Activated T-helper 1 cell treated with Interleukin-2 at 50 U/mL for 16 hours (primary cell): ENCODE data around the gene ADIG.

Source experiments
- DNase-seq: peaks from one replicate; pipeline ENCODE4 v3.0.0-alpha.2; 2020; ENCODE audit warnings: low read depth

The ADIG gene

DNA sequence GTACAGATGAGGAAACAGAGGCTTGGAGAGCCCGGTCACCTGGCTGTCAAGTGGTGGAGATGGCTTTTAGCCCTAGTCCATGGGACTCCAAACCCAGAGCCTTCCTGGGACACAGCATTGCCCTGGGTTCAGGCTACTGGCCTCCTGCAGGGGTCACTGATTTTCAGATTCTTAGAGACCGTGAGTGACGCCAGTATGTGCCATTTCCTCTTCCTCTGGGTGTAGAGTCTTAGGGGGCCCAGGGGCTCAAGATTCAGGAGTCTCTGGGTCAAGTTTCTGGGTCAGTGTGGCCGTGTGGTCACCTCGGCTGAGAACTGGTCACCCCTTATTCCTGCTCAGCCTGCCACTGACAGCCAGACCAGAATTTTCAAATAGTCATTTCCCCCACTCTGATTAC, 21.2 kb downstream of the ADIG start:
- DNase-seq, result no peak

DNA sequence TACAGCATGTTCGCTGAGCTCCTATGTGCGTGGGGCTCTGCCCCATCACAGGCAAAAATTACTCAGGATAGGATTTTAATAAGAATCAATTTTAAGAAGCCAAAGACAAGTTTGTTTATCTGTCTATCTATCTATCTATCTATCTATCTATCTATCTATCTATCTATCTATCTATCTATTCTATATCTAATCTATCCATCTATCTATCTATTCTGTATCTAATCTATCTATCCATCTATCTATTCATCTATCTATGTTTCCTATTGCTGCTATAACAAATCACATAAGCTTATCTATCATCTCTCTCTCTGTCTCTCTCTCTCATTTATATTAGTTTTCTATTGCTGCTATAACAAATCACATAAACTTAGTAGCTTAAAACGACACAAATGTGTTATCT, 22.3 kb downstream of the ADIG start:
- DNase-seq, result no peak

DNA sequence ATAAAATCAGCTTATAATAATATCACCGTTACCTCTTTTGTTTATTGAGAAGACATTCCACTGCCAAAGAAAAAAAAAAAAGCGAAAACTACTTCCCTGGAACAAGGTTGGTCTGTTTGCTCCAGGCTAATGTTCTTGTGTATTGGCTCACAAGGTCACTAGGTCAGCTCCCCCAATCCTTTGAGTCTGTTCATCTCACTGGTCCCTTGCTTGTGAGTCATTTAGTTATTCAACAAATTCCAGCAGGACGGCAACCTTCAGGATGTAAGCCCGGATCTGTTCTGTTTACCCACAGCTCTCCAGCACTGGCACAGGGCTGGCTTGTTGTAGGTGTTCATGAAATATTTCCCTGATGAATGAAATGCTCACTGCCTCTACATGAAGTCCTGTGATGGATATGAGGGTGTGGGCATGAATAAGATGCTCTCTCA, 23.9 kb downstream of the ADIG start:
- DNase-seq, result no peak

DNA sequence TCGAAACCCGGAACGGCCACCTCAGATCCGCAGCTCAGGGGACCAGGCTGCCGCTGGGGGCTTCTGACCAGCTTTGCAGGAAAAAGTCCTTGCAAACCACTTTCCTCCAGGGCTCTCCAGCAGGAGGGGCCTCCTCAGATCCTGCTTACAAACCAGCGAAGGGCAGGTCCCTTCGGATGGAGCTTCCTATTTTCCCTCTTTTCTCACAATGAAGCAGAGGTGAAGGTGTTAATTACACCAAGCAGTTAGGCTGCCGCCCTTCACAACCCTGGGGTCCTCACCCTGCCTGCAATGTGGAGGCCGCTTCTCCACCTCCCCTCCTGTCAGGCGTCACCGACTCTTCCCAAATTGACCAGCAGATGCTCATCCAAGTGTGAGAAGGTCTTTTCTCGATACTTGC, 26.4 kb downstream of the ADIG start:
- DNase-seq, result no peak

DNA sequence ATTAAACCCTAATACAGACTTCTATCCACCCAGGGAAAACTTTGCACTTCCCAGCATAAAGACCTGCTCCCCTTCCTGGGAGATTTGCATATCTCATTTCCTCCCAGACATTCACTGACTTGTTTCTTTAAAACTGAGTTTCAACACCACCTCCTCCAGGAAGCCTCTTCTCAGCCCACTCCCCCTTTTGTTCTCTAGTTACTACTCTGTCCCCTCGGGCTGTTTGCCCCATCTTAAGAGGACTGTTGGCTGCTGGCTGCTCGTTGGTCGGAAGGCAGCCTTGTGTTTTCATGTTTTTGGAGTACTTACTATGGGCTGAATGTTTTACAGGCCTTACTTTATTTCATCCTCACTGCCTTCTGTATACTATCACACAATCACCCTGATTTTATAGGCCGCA, 27.2 kb downstream of the ADIG start:
- DNase-seq, result no peak

DNA sequence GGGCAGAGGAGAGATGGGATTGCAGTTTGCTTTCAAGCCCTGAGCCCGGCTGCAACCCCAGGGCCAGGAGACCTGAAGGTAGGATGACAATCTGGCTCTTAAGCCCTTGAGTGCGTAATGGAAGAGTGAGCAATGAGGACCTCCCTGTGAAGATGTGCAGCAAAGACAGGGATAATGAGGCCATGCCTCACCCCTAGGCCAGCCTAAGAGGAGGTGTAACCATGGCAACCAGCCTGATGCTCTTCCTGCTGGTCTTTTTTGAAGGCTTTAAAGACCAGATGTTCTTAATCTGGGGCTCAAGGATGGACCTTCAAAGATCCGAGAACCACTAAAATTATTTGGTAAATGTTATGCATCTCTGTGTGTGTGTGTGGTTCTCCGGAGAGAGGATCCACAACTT, 28.8 kb downstream of the ADIG start:
- DNase-seq, result no peak

DNA sequence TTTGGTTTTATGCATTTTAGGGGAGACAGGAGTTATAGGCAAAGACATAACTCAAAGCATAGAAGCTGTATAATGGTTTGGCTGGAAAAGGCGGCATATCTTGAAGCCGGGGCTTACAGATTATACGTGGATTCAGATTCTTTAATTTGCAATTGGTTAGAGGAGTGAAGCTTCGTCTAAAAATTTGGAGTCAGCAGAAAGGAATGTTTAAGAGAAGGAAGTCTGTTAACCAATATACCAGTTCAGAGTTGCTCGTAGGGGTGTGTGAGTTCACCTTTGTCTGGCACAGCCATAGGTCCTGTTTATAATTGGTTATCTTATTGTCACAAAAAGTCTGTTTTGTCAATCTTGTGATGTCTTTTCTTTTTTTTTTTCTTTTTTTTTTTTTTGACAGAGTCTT, 29.5 kb downstream of the ADIG start:
- DNase-seq, result no peak

DNA sequence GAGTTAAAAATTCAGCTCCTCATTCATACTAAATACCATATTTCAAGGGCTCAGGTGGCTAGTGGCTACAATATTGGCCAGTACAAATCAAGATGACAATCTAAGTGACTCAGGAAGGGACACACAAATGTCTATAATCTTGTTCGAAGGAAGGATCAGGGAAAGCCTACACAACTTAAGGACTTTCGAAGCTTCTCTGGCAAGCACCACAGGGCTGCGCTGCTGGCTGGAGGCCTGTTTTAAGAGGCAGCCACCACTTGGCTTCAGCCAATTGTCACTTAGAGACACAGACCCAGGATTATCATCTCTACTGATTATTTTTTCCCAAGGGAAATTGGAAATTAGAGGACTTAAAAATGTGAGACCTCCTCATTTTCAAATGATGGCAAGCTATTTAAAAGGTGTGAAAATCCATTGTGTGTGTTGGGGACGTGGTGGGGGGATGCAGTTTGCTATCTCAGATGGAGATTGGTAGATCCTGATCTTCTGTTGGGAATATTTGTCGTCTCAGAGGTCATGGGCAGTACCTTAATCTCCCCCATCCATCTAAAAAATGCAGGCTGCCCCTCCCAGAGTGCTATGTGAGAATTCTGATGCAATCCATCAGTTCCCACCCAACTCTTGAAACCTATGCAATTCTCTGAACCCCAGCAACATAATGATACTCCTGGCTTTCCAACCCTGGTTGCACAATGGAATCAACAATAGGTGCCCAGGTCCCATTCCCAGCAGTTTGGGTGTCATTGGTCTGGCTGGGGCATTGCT, 31.9 kb downstream of the ADIG start:
- no peak for DNase-seq

DNA sequence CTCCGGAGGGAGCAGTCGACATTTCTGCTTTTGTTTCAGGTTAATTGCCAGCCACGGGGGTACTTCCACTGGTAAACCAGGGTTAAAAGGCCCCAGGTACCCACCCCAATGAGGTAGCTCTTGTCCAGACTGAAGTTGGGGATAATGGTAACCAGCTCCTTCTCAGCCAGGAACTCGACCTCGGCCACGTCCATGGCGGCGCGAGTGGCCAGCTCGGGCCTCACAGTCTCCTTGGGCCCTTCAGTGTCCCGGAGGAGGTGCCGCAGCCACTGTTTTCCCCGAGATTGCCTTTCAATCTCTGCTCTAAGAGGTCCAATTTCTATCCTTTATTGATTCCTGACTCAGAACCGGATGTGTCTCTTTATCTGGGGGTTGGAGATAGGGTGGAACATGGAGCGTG, 34.3 kb downstream of the ADIG start:
- no peak for DNase-seq

DNA sequence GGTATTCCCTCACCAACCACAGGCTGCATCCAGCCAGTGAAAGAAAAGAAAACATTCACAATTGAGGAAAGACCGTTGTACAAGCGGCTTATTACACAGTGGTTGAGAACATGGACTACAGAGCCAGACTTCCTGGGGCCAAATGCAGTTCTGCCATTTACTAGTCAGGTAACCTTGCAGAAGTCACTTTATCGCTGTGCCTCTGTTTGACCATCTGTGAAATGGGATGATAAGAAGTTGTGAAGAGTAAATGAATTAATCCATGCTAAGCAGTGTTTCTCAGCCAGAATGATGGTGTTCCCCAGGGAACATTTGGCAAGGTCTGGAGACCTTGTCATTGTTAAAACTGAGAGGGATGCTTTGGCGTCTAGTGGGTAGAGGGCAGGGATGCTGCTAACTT, 35.5 kb downstream of the ADIG start:
- DNase-seq, result no peak

DNA sequence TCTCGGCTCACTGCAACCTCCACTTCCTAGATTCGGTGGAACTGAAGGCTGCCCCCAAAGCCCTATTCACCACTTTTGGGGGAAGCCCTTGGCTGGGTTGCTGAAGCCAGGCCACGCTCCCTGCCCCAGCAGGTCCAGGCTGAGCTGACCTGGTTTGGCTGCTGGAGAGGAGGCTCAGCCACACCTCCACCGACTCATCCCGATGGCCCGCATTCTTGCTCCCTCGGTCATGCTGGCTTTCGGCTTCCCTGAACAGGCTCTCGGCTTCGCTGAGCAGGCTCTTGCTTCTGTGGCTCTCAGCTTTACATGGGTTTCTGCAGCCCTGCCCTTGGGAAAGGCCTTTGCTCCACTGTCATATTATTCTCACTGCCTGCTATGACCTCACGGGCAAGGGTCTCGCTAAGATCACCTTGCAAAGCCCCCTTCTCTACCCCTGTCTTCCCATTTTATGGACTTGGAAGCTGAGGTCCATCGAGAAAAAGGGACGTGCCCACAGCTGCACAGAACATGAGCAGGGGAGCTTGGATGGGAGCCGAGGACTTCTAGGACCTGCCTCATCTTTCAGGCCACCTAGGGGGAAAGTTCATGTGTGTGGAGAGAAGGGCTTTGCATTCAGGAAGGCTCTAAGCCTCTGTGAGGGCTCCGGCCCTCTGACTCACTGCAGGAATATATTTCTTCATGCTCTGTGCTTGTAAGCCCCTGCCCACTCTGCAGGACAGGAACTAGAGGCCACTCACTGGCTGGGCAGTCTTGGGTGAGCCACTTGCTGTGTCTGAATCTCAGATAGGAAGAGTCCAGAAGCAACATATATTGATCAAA, 36.2 kb downstream of the ADIG start:
- DNase-seq, result no peak

DNA sequence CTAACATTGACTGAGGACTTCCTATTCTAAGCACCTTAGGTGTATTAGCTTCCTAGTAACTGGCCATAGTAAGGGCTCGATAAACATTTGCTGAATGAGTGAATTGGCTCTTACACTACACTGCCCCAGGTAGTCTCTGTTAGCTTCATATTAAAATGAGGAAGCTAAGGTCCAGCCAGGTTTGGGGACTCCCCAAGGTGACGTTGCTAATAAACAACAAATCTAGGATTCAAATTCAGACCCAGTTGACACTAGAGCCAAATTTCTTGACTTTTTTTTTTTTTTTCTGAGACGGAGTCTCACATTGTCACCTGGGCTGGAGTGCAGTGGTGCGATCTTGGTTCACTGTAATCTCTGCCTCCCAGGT, 36.8 kb downstream of the ADIG start:
- DNase-seq, result no peak

DNA sequence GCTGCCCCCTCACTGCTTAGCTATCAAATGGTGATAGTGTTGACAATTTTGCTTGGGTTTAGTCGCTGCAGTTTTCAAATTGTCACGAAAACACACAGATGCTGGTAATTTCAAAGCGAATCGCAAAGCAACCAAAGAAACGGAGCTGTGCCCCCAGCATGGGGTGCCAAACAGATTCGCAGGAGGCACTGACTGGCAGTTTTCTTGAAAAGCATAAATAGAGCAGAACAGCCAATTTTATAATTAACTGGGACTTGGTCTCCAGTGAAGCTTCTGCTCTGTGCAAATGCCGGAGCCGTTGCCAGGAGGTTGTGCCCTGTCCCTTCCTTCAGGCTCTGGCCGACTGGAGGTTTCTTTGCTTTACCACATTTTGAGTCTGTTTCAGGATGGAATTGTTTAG, 39.4 kb downstream of the ADIG start:
- no peak for DNase-seq

DNA sequence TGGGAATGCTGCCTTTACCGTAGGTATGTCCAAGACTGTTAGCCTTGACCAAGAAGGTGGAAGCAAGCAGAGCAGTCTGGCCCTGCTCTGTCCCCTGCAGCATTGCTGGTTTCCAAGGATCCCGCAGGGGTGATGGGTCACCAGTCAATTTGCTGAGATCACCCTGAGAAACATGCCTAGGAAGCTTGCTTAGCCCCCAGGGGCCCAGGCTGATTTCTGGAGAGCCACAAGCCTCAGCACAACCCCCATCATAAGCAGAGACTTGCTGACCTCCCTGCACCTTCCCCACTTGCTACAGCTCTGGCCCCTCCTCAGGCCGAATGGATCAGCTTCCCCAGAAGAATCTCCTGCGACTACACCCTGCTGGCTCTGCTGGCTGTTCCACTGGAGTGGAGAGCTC, 42.1 kb downstream of the ADIG start:
- no peak for DNase-seq

DNA sequence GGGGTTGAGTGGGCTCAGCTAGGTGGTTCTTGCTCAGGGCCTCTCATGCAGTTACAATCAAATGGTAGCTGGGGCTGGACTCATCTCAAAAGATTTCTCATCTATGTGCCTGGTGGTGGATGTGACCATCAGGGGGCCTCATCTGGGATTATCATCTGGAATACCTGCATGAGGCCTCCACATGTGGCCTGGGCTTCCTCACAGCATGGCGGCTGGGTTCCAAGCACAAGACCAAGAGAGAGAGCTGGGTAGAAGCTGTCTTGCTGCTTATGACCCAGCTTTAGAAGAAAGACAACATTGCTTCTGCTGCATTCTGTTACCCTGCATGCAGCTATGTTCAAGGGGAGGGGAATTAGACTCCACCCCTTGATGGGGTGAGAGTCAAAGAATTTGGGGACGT, 43.1 kb downstream of the ADIG start:
- DNase-seq, result no peak

DNA sequence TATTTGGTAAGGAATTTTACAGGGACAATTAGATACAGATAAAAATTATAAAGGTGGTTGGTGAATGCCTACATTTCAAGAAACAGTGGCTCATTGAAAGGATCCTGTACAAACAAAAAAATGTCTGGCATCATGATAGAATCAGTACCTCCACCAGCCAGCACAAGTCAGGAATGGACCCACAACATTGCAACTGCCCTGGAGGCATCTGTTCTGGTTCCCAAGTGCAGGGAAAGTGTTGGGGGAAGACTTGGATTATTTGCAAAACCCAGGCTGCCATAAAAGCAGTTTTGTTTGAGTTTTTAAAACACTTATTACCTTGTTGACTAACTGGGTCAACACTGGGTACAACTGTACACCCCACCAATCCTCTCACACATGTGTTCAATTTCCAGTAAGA, 44.9 kb downstream of the ADIG start:
- DNase-seq, result no peak

DNA sequence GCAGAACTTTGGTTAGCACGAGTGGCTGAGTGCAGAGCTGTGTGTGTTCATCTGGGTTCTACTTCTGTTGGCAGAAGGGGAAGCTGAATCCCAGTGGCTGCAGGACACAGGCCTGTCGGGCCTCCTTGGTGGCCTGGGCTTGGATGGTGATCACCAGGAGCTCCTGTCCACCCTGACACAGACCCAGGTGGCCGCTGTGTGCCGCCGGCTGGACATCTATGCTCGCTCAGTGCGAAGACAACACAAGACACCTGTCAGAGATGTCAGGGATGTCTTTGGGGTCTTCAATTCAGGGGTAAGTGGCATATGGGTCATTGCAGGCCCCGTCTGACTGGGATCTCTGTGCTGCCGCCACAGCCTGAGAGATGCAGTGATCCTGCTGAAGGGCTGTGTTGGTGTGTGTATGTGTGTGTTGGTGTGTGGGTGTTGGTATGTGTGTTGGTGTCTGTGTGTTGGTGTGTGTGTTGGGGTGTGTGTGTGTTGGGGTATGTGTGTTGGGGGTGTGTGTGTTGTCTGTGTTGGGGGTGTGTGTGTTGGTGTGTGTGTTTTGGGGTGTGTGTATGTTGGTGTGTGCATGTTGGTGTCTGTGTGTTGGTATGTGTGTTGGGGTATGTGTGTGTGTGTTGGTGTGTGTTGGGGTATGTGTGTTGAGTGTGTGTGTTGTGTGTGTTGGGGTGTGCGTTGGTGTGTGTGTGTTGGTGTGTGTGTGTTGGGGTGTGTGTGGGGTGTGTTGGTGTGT, 46.1 kb downstream of the ADIG start:
- DNase-seq, result no peak

DNA sequence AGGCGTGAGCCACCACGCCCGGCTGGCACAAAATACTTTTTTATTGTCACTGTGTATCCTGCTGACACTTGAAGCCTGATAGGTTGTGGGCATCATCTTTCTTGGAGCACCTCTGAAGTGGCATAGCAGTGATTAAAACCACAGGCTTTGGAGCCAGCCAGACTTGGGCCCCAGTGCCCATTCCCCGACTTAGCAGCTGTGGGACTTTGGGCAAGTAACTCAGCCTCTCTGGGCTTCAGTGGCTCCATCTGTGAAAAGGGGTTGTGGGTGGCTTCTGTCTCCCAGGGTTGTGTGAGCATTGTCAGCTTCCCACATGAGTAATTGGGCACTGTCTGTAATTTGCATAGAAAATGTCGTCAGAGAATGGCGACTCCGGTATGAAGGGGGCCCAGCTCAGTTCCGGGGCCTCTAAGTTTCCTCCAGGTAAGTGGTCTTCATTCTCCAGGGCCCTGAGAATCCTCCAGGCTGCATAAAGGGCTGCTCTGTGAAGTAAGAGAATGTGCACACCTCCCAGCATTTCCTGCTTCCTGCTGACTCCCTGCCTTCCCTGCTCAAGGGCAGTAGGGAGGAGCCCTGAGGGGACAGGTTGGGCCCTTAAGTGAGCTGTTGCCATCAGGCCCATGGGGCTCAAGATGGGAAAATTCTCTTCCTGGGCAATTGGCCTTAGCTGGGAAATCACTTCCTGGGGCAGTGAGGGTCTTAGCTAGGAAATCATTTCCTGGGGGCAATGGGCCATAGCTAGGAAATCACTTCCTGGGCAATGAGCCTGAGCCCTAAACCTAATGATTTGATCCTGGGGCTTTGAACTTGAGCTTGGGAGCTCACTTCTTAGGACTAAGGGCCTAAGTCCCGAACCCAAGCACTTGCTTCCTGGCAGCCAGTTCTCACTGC, 47.8 kb downstream of the ADIG start:
- DNase-seq, result no peak

DNA sequence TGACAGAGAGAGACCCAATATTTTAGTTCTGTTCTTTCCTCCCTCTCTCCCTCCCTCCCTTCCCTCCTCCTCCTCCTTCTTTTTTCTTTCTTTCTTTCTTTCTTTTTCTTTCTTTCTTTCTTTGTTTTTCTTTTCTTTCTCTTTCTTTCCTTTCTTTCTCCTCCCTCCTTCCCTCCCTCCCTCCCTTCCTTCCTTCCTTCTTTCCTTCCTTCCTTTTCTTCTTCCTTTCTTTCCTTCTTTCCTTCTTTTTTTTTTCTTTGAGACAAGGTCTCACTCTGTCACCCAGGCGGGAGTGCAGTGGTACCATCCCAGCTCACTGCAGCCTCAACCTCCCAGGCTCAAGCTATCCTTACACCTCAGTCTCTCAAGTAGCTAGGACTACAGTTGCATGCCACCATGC, 49.0 kb downstream of the ADIG start:
- no peak for DNase-seq

DNA sequence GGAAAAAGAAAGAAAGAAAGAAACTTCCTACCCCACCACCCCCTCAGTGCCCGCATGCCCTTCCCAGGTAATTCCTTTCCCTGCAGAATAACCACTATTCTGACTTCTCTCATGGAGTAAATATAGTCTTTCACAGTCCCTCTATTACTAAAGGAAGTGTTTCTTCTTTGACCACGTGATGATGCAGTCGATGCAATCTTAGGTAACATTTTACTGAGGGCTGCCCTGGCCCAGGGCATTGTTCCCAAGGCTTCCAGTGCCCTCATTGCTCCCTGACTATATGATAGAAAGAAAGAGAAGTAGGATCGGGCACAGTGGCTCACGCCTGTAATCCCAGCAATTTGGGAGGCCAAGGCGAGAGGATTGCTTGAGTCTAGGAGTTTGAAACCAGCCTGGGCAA, 49.7 kb downstream of the ADIG start:
- DNase-seq, result no peak

DNA sequence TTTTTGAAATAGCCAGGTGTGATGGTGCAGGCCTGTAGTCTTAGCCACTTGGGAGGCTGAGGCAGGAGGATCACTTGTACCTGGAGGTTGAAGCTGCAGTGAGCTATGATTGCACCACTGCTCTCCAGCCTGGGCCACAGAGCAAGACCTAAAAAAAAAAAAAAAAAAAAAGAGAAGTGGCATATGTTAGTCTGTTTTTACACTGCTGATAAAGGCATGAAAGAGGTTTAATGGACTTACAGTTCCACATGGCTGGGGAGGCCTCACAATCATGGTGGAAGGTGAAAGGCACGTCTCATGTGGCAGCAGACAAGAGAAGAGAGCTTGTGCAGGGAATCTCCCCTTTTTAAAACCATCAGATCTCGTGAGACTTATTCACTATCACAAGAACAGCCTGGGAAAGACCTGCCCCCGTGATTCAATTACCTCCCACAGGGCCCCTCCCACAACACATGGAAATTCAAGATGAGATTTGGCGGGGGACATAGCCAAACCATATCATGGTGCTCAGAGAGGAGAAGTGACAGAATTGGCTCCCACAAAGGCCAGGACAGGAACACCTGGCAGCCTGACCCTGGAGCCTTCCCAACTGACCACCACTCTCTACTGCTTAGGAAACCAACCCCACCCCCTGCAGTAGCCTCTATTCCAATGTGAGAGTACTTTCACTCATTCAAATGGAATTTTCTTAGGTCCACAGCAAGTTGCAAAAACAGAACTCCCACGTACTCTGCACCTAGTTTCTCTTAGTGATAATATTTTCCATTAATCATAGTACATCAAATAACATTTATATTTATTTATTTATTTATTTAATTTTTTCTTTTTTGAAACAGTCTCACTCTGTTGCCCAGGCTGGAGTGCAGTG, 50.4 kb downstream of the ADIG start:
- DNase-seq, result no peak
